Stromal cell of bone marrow (primary cell): Measurements from ENCODE around the gene SNX32.
"Not testable (repeated sequence)": the region's sequence is repeated elsewhere in the genome, so short reads cannot be mapped to it uniquely, and the experiment has no call there.

Experiments used
- DNase-seq: peaks from one replicate; pipeline ENCODE4 v3.0.0-alpha.2; 2012; ENCODE audit warnings: low read depth

Gene SNX32

DNA sequence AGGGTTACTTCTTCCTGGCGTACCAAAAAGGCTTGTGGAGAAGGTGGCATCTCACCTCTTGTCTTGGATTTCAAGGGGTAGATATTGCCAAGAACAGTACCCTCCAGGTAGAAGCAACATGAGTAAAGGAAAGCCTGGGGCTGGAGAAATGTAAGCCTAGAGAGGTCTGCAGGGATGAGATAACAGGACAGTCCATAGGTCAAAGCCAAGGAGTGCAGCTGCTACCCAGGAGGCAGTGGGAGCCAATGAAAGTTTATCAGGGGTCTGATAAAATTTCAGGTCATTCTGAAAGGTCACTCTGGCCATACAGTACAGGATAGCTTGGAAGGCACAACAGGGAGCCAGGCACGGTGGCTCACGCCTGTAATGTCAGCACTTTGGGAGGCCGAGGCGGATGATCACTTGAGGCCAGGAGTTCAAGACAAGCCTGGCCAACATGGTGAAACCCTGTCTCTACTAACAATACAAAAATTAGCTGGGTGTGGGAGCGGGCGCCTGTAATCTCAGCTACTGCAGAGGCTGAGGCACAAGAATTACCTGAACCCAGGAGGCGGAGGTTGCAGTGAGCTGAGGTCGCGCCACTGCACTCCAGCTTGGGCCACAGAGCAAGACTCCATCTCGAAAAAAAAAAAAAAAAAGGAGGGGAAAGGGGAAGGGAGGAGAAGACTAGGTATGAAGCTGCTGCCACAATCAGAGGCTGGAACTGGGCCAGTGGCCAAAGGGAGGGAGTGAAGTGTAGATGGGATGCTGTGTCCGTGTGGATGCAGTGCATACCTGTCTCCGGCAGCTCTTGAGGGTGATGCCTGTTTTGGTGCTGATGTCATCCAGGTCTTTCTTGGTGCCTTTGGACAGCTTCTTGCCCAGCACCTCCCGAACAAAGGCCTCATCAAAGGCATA, 53.3 kb downstream of the SNX32 start:
- DNase-seq, result no peak

DNA sequence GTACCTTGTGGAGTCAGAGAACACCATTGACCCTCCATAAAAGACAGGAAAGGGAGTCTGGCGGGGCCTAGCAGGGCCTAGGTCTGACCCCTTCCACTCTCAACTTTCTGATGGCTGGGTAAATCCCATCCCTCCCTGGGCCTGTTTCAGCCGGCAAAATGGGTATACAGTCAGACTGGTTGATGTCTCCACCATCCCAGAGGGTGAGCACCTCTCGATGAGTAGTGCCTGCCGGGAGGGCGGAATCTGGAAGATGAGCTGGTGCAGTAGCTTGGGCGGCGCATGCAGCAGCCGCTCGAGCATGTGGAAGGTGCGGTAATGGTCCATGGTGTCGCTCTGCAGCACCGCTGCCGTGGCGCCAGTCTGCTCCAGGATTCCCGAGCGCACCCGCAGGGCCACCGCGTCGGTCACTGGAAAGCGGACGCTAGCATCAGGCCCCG, 54.0 kb downstream of the SNX32 start:
- no peak for DNase-seq

DNA sequence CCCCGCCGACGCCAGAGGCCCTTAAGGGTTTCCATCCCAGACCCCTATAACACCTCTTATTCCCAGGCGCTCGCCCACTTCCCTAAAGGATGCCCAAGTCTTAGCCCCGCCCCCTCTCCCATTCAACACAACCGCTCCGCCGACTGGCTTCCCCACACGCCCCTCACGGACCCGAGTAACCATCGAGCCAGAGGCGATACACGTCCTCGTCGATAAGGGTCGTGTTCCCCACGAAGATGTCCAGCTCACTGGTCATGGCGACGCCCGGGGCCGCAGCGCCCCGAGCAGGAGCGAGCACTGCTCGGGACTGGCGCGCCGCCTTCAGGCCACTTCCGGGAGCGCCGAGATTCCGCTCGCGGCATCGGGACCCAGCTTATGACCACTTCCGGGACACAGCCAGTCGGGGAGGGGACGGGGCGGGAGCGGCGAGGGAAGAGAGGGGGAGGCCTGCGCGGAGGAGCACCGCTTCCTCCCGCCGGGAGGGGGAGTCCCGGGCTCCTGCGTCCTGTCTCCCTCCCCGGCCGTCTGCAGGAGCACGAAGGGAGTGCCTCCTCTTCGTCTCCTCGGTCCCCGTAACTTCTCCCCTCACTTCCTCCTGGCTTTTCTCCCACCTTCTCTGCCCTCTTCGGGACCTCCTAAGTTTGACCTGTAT, 54.5 kb downstream of the SNX32 start, which contains the start of gene FIBP:
TSS of gene FIBP (minus strand) at position 309 of the 652 bp plus-strand sequence. CDS start at position 256, 53 bp downstream.
- DNase-seq, result peak; percentile 94

- DNase-seq, result peak; percentile 95
These were observed 56.8 kb downstream of the SNX32 start, which contains the start of gene CCDC85B for GRCh38 chr11:65890324-65891218. Gene CCDC85B, plus strand, starts transcription at chr11:65890673. Its CDS starts 111 bp downstream, at chr11:65890784.

- DNase-seq, result no peak
These were observed 57.7 kb downstream of the SNX32 start for GRCh38 chr11:65891219-65892136.

DNA sequence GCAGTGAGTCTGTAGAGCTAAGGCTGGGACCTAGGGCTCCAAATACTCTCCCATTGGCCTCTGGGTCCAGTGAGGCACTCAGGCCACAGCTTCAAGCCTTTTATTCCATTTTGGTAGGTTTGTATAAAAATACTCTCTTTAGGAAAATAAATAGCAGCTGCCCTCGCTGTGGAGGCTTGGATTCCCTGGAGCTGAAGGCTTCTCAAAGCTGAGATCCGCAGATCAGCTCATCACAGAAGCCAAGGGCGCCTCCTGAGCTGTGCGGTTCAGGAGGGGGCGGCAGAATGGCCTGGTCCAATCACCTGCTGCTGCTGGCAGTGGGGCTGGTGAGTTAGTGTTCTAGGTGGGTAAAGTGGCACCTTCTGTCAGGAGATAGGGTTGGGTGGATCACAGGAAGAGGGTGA, 58.4 kb downstream of the SNX32 start:
- not testable (repeated sequence) for DNase-seq

GRCh38 chr11:65892661-65893317, 59.0 kb downstream of the SNX32 start:
- no peak for DNase-seq

DNA sequence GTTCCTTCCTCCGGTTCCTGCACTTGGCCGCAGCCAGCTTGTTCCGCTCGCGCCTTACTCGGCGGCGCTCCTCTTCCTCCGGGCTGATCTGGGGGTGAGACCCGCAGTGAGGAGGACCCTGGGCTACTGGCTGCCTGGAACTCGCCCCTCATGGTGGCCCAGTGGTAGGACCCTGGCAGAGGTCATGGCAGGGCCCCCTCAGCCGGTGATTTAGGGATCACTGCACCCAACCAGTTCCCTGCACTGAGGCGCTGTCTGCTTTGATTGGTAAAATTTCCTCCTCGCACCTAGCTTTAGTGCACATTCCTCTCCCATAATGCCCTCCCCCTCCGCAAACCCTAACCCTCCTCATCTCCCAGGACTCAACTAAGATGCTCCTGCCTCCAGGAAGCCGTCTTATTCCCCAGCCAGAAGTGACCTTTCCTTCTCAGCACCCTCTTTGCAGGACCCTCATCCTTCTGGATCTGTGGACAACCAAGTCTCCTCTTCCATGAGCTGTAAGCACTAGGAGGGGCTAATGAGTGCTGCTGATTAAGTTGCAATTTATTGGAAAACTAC, 60.4 kb downstream of the SNX32 start:
- DNase-seq, result no peak

DNA sequence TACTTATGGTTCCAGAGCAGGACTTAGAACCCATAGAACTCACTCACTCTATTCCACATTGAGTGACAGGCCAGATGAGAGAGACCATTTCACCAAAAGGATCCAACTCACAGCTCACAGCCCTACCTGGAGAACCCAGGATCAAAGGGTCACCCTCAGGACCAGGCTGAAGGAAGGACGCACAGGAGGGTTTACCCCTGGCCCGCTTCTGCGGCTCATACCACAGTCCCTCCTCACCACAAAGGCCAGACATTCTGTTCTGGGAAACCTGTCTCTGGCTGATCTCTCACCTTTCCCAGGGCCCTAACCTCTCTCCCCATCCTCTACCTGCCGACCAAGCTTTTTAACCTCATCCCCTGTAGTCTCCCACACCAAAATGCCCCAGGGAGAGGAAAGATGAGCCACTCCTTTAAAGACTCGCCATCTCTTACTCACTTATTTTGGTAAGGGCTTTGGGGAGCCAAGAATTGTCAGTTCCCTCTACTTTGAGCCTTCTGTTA, 61.8 kb downstream of the SNX32 start:
- DNase-seq, result no peak

DNA sequence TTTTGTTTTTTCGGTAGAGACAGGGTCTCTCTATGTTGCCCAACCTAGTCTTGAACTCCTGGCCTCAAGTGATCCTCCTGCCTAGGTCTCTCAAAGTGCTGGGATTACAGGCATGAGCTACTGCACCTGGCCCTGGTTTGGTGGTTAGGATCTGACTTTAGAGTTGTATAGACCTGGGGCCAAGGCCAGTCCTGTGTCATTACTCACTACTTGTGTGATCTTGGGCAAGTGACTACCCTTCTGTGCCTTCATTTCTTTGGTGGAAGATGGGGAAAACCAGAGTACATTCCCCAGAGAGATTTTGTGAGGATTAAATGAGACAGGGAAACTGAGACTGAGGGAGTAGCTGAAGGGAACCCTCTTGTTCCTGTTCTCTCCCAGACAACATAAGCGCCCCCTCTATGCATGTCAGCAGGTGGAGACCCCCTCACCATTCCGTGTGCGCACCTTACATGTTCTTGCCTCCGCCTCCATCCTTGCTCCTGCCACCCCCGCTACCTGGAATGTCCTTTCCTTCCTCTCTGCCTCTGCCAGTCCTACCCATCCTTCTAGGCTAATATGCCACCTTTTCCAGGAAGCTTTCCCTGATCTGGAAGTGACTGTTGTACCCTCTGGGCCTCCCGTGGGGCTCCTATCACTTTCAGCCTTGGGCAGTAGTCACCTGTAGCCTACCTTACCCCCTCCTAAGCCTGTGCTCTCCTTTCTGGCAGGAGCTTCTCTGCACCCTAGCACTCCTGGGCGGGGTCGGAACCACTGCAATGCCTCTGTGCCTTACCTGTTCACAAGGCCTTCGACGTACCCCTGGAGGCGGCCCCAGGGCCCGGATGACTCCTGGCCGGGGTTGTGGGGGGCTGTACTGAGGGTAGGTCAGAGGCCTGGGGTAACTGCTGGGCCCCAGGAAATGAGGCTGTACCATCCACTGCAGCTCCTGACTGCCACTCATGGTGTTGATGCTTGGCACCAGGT, 62.6 kb downstream of the SNX32 start:
- no peak for DNase-seq

GRCh38 chr11:65897020-65897471, 63.3 kb downstream of the SNX32 start:
- DNase-seq, result no peak

DNA sequence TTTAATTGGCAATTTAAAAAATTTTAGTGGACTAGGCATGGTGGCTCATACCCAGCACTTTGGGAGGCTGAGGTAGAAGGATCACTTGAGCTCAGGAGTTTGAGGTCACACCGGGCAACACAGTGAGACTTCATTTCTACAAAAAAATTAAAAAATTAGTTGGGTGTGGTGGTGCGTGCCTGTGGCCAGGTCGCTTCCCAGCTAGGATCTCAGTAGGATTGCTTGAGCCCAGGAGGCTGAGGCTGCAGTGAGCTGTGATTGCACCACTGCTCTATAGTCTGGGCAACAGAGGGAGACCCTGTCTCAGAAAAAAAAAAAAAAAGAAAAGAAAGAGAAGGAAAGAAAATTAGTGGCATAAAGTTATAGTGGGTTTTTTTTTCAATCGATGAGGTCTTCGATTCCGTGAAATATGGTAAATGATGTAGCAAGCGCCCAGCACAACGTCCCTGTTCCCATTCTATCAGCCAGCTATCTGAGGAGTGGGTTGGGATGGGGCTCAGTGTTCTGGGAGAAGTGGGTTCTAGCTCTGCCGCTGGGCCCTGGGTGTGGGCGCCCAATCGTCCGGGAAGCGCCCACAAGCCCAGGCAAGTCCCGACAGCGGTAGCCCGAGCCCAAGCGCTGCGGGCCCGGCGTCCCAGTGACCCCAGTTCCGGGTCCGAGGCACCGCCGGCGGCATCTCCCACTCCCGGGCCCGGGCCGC, 65.0 kb downstream of the SNX32 start:
- no peak for DNase-seq

GRCh38 chr11:65899356-65900124, 65.8 kb downstream of the SNX32 start:
- DNase-seq, result peak; percentile 64

DNA sequence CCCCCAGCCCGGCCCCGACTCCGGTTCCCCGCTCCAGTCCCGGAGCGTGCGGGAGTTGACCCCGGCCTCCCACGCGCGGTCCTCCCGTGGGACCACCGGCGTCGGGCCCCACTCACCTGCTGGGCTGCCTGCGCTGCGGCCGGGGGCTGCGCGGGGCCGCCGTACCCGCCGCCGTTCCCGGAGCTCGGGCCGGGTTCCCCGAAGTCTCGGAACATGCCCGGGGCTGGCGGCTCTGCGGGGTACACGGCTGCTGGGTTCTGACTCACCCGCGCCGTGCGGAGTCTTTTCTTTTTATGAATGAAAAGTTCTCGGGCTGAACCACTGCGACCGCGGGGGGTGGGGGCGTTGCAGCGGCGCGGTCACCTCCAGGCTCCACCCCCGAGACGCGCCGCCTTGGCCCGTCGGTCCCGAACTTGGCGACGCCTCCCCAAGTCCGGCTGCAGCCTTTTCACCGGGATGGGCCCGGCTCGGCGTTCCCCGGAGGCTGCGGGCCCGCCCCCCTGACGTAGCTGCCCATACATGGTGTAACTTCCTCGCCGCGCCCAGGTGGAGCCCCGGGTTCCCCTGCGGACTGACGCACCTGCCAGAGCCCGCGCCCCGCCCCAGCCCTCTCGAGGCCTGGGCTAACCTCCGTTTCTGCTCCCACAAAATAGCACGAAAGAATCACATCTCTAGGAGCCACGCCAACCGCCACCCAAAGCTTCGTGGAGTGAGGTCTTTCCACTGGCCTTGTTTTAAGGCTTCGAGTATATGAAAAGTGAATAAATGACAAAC, 66.5 kb downstream of the SNX32 start, which contains the start of gene FOSL1:
TSS of gene FOSL1 (minus strand) at position 264 of the 774 bp plus-strand sequence. CDS start at position 215, 49 bp downstream.
- peak; percentile 92 for DNase-seq

GRCh38 chr11:65900899-65901180, 67.1 kb downstream of the SNX32 start:
- DNase-seq, result no peak

- DNase-seq, result peak; percentile 69
These were observed 69.3 kb downstream of the SNX32 start for GRCh38 chr11:65903068-65903481.
